ENCODE results near the gene RGS3. TPM values are rescaled to one million over a fixed set of nuclear protein-coding genes. Genes with fewer than 3 reads are reported as not detected.

The RGS3 gene
- total RNA-seq, 2 donors from 2014 or later, result 112 to 184 TPM

DNA sequence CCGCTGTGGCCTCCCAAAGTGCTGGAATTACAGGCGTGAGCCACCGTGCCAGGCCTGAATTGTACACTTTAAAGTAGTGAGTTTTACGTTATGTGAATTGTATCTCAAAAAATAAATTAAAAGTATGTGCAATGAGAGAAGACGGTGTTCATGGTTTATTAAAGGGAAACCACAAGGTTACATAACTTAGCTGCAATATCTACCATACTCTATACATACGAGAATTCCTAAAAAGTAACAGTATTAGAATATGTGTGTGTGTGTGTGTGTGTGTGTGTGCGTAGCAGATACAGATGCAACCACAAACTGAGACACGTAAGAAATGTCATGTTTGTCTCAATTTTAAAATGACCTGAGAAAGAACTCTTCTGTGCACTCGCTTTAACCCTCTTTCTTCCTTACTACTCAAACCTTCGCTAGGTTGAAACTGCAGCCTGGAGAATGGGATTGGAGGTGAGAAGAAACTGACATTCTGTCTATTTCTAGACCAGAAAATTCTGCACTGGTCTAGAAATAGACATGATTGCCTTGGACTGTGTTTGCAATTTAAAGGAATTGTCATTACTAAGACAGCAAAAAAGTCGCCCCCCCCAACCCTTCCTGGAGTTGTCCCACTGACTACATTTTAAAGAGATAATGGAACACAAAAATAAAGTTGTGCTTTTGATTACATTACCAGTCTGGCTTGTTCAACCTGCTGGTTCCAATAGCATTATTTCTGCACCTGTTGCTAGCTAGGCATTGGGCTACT is 167.0 kb downstream of the RGS3 start:
- Histone ChIP-seq H3K9me3 (no peaks in the 10 kb centered on the region), H3K36me3 (no peaks in the 10 kb centered on the region), H3K4me3 (no peak overlapping the region), H3K4me1 (peaks cover 0 to 46% of the 10 kb centered on the region in 2 donors), H3K27me3 (no peaks in the 10 kb centered on the region), H3K27ac (no peak overlapping the region)
- no peak for DNase-seq (ENCODE audit: low spot score)
- TF ChIP-seq, protein P1, sequence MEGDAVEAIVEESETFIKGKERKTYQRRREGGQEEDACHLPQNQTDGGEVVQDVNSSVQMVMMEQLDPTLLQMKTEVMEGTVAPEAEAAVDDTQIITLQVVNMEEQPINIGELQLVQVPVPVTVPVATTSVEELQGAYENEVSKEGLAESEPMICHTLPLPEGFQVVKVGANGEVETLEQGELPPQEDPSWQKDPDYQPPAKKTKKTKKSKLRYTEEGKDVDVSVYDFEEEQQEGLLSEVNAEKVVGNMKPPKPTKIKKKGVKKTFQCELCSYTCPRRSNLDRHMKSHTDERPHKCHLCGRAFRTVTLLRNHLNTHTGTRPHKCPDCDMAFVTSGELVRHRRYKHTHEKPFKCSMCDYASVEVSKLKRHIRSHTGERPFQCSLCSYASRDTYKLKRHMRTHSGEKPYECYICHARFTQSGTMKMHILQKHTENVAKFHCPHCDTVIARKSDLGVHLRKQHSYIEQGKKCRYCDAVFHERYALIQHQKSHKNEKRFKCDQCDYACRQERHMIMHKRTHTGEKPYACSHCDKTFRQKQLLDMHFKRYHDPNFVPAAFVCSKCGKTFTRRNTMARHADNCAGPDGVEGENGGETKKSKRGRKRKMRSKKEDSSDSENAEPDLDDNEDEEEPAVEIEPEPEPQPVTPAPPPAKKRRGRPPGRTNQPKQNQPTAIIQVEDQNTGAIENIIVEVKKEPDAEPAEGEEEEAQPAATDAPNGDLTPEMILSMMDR (IDR thresholded peaks at IDR 0.05), result no peak

GRCh38 chr9:113631137-113631765 is 167.7 kb downstream of the RGS3 start:
- TF ChIP-seq, protein P1 (IDR thresholded peaks at IDR 0.05), result no peak
- peaks cover 0 to 47% of the 10 kb centered on the region in 2 donors for H3K4me1 ChIP-seq
- H3K9me3 ChIP-seq, result no peaks in the 10 kb centered on the region
- H3K27me3 ChIP-seq, result no peaks in the 10 kb centered on the region
- H3K4me3 ChIP-seq, result no peak overlapping the region
- no peaks in the 10 kb centered on the region for H3K36me3 ChIP-seq
- H3K27ac ChIP-seq, result no peak overlapping the region
- DNase-seq (ENCODE audit: low spot score), result no peak

GRCh38 chr9:113631871-113632665 is 168.5 kb downstream of the RGS3 start:
- H3K36me3 ChIP-seq, result no peaks in the 10 kb centered on the region
- H3K4me3 ChIP-seq, result no peak overlapping the region
- no peak for DNase-seq (ENCODE audit: low spot score)
- H3K27ac ChIP-seq, result no peak overlapping the region
- H3K27me3 ChIP-seq, result no peaks in the 10 kb centered on the region
- H3K4me1 ChIP-seq, result peaks cover 0 to 40% of the 10 kb centered on the region in 2 donors
- H3K9me3 ChIP-seq, result no peaks in the 10 kb centered on the region
- TF ChIP-seq, protein P1 (IDR thresholded peaks at IDR 0.05), result no peak

- DNase-seq (ENCODE audit: low spot score), result no peak
- H3K9me3 ChIP-seq, result no peaks in the 10 kb centered on the region
- H3K27me3 ChIP-seq, result no peaks in the 10 kb centered on the region
- H3K36me3 ChIP-seq, result no peaks in the 10 kb centered on the region
- TF ChIP-seq, protein P1 (IDR thresholded peaks at IDR 0.05), result no peak
- H3K4me1 ChIP-seq, result peaks cover 0 to 37% of the 10 kb centered on the region in 2 donors
- H3K4me3 ChIP-seq, result no peak overlapping the region
- no peak overlapping the region for H3K27ac ChIP-seq
These were observed 169.5 kb downstream of the RGS3 start for GRCh38 chr9:113632776-113633590.
